Measurements from ENCODE around the gene RUSC1. TPM values are rescaled to one million over a fixed set of nuclear protein-coding genes. Genes with fewer than 3 reads are reported as not detected.
"Not testable (repeated sequence)": the region's sequence is repeated elsewhere in the genome, so short reads cannot be mapped to it uniquely, and the experiment has no call there.

The RUSC1 gene
- total and polyA plus RNA-seq, 11 donors, result 14.6 to 28.0 (median 16.3) TPM

DNA sequence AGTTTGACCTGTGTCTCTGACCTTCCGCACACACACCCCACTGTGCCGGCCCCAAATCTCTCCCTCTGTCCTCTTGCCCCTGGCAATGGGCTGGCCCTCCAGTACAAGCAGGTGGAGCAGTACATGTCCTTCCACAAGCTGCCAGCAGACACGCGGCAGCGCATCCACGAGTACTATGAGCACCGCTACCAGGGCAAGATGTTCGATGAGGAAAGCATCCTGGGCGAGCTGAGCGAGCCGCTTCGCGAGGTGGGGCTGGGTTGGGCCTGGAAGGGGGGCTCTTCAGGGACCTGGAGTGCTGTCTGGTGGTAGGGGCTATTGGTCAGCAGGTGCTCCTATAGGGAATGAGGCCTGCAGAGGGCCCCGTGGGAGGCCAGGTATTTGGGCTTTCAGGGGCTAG is 35.6 kb upstream of the RUSC1 start:
- intact Hi-C loops (cut with DNase I), result no loop called here
- DNase-seq, result no peak
- Histone ChIP-seq H3K36me3 (no peaks in the 10 kb centered on the region), H3K27me3 (no peaks in the 10 kb centered on the region), H3K4me3 (no peak overlapping the region), H3K9me3 (no peaks in the 10 kb centered on the region), H3K4me1 (no peaks in the 10 kb centered on the region), H3K27ac (no peak overlapping the region)
- TF ChIP-seq, protein P1, sequence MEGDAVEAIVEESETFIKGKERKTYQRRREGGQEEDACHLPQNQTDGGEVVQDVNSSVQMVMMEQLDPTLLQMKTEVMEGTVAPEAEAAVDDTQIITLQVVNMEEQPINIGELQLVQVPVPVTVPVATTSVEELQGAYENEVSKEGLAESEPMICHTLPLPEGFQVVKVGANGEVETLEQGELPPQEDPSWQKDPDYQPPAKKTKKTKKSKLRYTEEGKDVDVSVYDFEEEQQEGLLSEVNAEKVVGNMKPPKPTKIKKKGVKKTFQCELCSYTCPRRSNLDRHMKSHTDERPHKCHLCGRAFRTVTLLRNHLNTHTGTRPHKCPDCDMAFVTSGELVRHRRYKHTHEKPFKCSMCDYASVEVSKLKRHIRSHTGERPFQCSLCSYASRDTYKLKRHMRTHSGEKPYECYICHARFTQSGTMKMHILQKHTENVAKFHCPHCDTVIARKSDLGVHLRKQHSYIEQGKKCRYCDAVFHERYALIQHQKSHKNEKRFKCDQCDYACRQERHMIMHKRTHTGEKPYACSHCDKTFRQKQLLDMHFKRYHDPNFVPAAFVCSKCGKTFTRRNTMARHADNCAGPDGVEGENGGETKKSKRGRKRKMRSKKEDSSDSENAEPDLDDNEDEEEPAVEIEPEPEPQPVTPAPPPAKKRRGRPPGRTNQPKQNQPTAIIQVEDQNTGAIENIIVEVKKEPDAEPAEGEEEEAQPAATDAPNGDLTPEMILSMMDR (IDR thresholded peaks at IDR 0.05), result no peak
- no peak for TF ChIP-seq POLR2A (IDR thresholded peaks at IDR 0.05)
- WGBS, 4 donors, result 94 to 95% (median 95%) methylated on average over 11 to 14 of the region's 14 CpGs
- ATAC-seq, result no peak

DNA sequence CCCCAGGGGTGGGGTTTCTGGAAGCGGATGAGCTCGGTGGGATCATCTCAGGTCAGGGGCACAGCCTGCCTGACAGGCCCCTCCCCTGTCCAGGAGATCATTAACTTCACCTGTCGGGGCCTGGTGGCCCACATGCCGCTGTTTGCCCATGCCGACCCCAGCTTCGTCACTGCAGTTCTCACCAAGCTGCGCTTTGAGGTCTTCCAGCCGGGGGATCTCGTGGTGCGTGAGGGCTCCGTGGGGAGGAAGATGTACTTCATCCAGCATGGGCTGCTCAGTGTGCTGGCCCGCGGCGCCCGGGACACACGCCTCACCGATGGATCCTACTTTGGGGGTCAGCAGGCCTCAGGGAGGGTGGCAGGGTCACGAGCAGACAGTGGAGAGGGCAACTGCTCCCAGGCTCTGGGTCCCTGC is 35.1 kb upstream of the RUSC1 start:
- DNase-seq (no peak), ATAC-seq (no peak)
- TF ChIP-seq POLR2A (IDR thresholded peaks at IDR 0.05), result no peak
- TF ChIP-seq, protein P1 (IDR thresholded peaks at IDR 0.05), result no peak
- H3K4me3 ChIP-seq, result no peak overlapping the region
- H3K9me3 ChIP-seq, result no peaks in the 10 kb centered on the region
- 87 to 94% (median 92%) methylated on average over 6 to 18 of the region's 18 CpGs for WGBS, 4 donors
- no peaks in the 10 kb centered on the region for H3K27me3 ChIP-seq
- H3K27ac ChIP-seq, result no peak overlapping the region
- no peaks in the 10 kb centered on the region for H3K4me1 ChIP-seq
- intact Hi-C loops (cut with DNase I), result no loop called here
- no peaks in the 10 kb centered on the region for H3K36me3 ChIP-seq

DNA sequence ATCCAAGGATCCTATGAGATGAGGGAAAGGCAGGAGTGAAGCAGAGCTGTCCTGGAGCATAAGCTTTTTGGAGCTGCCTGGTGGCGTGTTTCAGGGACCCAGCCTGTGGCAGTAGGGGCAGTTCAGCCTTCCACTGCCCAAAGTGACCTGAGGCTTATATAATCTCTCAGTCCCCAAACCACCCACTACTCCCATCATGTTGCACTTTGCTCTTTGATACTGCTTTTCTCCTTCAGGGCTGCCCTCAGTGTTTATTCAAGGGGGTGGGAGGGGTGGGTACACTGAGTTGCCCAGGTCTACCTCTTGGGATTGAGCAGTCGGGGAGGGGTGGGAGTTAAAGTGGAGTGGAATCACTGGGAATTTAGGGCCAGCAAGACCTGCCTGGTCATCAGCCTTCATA is 34.1 kb upstream of the RUSC1 start:
- intact Hi-C loops (cut with DNase I), result no loop called here
- no peaks in the 10 kb centered on the region for H3K4me1 ChIP-seq
- H3K36me3 ChIP-seq, result no peaks in the 10 kb centered on the region
- H3K4me3 ChIP-seq, result no peak overlapping the region
- no peaks in the 10 kb centered on the region for H3K27me3 ChIP-seq
- no peak overlapping the region for H3K27ac ChIP-seq
- TF ChIP-seq, protein P1 (IDR thresholded peaks at IDR 0.05), result no peak
- no peak for TF ChIP-seq POLR2A (IDR thresholded peaks at IDR 0.05)
- WGBS, 4 donors, result 96 to 100% (median 98%) methylated on average over 2 of the region's 2 CpGs
- DNase-seq (no peak), ATAC-seq (no peak)
- no peaks in the 10 kb centered on the region for H3K9me3 ChIP-seq

DNA sequence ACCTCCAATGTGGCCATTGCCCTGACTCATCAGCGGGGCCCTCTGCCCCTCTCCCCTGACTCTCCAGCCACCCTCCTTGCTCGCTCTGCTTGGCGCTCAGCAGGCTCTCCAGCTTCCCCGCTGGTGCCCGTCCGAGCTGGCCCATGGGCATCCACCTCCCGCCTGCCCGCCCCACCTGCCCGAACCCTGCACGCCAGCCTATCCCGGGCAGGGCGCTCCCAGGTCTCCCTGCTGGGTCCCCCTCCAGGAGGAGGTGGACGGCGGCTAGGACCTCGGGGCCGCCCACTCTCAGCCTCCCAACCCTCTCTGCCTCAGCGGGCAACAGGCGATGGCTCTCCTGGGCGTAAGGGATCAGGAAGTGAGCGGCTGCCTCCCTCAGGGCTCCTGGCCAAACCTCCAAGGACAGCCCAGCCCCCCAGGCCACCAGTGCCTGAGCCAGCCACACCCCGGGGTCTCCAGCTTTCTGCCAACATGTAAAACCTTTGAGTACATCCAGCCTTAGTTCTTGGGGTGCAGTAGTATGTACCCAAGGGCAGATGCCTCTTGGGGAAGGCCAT is 32.6 kb upstream of the RUSC1 start:
- Histone ChIP-seq H3K9me3 (no peaks in the 10 kb centered on the region), H3K27ac (no peak overlapping the region), H3K27me3 (peaks cover 0 to 2% (median 0%) of the 10 kb centered on the region in 9 donors), H3K4me3 (no peak overlapping the region), H3K4me1 (no peaks in the 10 kb centered on the region), H3K36me3 (no peaks in the 10 kb centered on the region)
- no peak for TF ChIP-seq POLR2A (IDR thresholded peaks at IDR 0.05)
- TF ChIP-seq, protein P1 (IDR thresholded peaks at IDR 0.05), result no peak
- ATAC-seq (no peak), DNase-seq (no peak)
- intact Hi-C loops (cut with DNase I), result no loop called here
- 90 to 100% (median 92%) methylated on average over 13 to 21 of the region's 21 CpGs for WGBS, 4 donors

DNA sequence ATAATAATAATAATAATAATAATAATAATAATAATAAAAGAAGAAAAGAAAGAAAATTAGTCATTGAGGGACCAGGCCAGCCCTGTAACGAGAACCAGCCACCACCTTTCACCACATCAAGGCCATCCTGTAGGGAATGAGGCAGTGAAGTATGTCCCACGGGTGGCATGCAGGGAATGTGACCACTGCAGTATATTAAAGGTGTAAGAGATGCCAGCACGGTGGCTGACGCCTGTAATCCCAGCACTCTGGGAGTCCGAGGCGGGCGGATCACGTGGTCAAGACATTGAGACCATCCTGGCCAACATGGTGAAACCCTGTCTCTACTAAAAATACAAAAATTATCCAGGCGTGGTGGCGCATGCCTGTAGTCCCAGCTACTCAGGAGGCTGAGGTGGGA is 29.7 kb upstream of the RUSC1 start:
- intact Hi-C loops (cut with DNase I); H3K9me3 ChIP-seq; H3K36me3 ChIP-seq; H3K27ac ChIP-seq; DNase-seq; ATAC-seq; H3K4me3 ChIP-seq: not testable (repeated sequence)
- Histone ChIP-seq H3K27me3 (peaks cover 6 to 28% (median 20%) of the 10 kb centered on the region in 9 donors), H3K4me1 (peaks cover 0 to 10% (median 4%) of the 10 kb centered on the region in 12 donors)
- 64 to 73% (median 68%) methylated on average over 10 of the region's 10 CpGs for WGBS, 4 donors

Data from heart left ventricle (tissue), 16 donors.